ENCODE data around the gene BLOC1S6.
A peak's percentile ranks its signal among the peaks of the same experiment; 100 is the strongest.

BLOC1S6 gene

DNA sequence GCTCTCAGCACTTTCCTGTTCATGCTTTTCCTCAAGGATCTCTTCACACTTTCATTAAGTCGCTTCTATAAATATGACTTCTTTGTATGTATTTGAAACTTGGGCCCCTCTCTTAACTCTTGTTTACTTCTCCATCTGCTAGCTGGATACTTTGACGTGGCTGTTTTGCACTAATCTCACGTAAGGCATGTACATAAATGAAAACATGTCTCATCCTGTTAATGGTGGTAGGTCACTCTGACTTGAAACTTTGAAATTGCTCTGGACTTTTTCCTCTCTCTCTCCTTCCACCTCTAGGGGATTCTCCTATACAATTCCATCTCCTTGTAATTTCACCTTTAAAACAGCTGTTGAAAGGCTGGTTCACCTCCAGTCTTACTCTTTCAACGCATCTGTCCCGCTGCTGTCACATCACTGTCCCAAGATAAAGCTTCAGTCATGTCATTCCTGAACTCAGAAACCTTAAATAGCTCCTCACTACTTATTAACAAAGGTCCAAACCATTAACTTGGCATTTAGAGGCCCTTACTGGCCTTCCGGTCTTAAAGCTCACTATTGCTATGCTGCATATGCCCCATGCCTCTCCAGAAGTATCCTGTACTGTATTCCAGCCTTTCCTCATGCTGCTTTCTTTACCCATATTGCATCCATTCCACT lies 1.2 kb downstream of the BLOC1S6 start:
- ATAC-seq = no peak

DNA sequence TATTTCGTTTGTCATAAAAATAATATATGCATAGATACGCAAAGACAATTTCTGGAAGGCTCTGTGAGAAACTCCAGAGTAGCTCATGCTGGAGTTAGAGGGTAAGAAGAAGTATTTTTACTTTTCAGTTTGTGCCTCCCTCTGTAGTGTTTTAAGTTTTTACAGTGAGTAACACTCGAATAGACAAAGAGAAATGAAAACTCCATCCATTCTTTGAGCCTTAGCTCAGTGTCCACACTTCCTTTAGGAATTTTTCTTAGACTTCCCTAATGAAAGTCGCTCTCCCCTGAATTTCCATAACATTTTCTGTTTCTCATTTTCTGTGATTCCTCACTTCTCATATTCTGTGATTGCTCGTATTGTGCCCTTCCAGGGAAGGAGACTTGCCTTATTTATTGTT lies 2.1 kb downstream of the BLOC1S6 start:
- ATAC-seq = no peak

DNA sequence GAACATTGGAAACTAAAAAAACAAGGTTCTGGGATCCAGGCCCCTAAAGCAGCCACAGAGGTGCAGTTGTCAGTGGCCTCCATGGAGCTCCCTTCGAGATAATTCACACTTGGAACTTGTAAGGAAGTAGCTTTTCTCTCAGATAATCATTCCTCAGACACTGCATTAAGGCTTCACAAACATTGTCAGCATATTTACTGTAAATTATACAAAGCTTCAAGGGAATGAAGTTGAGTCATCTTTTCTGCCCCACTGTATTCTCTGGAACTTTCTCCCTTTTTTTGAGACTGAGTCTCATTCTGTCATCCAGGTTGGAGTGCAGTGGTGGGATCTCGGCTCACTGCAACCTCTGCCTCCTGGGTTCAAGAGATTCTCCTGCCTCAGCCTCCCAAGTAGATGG lies 7.1 kb downstream of the BLOC1S6 start:
- ATAC-seq = no peak

DNA sequence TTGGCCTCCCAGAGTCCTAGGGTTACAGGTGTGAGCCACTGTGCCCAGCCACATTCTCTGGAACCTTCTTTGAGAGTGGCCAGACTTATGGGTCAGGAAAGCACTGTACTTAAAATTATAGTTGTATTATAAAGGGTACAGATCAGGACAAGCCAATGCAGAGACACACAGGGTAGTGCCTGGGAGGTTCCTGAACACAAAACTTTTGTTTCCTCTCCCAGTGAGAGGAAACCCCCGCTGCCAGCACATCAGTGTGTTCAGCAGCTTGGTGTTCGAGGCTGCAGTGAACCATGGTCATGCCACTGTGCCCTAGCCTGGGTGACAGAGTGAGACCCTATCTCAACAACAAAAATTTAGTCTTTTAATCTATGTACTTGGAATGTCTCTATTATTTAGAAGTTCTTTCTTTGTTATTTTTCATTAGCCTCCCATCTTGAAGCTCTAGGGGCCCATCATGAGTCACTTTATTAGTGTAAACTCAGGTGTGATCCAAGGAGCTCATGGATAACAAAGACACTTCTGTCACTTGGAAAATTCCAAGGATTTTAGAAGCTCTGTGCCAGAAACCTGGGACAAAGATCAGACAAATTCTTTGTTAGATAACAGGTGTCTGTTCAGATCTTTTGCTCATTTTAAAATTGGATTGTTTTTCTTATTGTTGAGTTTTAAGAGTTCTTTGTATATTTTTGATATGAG lies 7.8 kb downstream of the BLOC1S6 start:
- ATAC-seq = no peak

DNA sequence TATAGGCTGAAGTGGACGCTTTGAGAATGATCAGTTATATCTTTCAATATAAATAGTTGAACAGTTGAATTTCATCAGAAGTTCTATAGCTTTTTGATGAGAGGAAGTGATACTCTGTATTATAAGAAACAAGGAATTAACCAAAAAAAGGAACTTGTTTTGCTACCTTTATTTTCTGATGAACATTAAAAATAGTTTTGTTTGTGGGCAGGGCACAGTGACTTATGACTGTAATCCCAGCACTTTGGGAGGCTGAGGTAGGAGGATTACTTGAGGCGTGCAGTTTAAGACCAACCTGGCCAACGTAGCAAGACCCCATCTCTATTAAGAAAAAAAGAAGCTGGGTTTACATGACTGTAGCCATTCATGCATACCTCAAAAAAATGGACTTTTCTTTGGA lies 16.7 kb downstream of the BLOC1S6 start:
- no peak for ATAC-seq

DNA sequence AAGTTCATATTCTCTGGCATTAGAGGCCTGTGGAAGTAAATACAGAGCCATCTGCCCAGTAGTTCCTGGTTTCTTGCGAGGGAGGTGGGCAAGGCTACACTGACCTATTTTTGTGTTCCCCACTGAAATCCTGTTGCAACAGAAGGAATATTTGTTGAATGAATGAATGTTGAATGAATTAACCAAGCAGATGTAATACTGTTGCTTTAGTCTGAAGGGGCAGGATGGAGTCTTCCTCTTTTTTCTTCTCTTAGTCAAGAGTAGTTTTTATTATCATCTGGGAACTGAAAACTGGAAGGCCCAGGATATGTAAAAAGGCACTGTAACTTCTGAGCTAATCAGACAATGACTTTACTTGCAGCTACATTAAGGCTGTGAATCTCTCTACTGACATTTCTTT lies 17.1 kb downstream of the BLOC1S6 start:
- ATAC-seq = no peak

DNA sequence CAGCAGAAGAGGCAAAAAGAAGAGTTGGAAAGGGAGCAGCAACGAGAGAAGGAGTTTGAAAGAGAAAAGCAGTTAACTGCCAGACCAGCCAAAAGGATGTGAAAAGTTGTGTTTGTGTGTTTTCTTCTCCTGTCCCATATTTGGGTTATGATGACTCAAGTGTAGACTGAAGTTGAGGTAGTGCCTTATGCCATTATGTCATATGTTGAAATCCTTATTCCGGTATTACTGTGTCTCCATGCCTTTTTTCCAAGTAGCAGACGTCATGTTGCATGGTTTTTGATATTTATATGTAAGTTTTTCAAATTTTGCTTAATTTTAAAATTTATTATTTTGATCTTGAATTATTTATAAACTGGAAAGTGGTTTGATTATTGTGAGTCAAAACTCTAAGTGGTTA lies 19.2 kb downstream of the BLOC1S6 start:
- no peak for ATAC-seq

DNA sequence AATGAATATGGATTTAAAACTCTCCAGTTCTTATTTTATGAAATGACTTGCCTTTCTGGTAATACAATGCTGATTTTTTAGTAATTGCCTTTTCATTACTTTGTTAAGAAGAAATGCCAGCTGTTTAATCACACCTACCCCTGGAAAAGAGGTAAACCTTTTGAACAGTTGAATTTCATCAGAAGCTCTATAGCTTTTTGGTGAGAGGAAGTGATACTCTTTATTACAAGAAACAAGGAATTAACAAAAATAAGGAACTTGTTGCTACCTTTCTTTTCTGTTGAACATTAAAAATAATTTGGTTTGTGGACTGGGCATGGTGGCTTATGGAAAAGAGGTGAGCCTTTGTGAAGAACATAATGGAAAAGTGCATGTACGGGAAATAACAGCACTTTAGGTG lies 19.7 kb downstream of the BLOC1S6 start:
- ATAC-seq = no peak

DNA sequence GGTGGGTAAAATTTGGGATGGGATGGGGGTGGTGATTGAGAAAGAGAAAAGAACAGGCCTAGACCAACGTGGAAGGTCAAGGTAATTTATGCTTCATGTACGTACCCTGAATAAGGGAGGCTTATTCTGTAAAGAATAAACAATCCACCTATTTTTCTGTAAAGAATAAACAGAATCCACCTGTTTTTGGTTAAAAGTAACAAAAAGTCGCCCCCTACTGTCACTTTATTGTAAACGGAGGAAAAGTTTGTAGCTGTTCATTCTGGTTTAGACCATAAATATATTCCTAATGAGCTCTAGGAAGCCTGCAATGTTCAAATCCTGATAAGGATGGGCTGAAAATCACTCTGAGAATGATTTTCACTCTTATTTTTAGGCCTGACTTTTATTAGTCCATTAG lies 24.1 kb downstream of the BLOC1S6 start:
- no peak for ATAC-seq

DNA sequence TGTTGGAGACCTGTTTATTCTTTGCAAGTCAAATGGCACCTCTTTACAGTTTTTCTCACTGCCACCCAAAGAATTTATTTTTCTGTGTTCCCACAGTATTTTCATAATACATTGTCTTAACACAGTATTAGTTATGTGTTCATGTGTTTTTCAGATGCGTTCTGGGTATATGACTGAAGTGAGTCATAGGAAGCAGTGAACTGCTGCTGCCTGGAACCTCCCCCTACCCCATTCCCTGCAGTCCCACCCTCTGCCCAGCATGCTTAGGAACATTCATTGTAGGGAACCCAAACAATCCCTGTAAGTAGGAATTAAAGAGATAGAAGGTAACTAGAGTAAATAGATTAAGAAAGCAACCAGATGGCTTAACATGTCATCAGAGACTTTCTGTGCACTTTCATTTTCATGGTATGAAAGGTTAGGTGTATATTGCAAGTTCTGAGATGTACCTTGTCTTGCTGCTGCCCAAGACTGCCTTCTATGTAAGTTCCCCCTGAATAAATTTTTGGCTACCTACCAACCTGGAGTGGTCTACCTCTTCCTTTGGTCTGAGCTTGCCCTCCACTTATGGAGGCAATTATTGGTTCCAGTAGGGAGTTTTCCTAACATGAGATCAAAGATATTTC lies 25.7 kb downstream of the BLOC1S6 start:
- ATAC-seq = no peak

DNA sequence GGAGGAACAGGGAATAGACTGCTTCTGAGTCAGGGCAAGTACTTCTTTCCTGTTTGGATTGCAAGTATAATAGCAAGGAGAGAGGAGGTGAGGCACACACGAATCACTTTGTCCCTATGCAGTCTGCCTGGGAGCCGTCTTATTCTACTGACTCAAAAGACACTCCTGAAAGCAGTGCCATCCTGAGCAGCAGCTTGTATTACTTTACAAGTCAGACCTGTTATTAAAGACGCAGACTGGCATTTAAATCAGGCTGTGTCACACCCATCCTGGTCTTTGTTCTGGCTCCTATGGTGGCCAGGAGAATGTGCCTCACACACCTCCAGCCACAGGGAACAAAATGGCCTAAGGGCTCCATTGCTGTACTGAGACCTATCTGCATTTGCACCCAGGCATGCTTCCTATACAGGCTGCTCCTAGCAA lies 29.7 kb downstream of the BLOC1S6 start:
- no peak for ATAC-seq

DNA sequence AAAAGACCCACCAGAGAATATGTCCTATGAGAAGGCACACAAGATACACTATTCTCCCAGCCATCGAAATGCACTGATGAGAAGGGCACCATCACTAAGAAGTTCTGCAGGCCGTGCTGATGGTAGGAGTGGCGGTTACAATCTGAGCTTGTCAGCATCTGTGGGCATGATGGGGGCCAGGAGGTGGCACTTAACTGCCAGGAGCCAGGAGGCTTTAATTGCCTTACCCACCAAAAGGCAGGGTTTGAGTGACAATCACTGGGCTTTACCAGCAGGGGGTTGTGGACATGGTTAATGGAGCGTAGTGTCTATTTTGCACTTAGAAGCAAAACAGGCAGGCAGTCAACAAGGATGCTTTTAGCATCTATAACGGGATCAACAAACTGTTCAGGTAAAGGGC lies 31.6 kb downstream of the BLOC1S6 start:
- ATAC-seq = no peak

DNA sequence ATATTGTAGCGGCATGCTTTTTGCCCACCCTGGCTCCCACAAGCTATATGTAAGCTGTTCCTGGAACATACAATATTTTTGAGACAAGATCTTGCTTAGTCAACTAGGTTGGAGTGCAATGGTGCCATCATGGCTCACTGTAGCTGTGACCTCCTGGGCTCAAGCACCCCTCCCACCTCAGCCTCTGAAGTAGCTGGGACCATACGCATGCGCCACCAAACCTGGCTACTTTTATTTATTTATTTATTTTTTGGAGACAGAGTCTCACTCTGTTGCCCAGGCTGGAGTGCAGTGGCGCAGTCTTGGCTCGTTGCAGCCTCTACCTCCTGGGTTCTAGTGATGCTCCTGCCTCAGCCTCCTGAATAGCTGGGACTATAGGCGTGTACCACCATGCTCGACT lies 41.0 kb downstream of the BLOC1S6 start:
- ATAC-seq = no peak

DNA sequence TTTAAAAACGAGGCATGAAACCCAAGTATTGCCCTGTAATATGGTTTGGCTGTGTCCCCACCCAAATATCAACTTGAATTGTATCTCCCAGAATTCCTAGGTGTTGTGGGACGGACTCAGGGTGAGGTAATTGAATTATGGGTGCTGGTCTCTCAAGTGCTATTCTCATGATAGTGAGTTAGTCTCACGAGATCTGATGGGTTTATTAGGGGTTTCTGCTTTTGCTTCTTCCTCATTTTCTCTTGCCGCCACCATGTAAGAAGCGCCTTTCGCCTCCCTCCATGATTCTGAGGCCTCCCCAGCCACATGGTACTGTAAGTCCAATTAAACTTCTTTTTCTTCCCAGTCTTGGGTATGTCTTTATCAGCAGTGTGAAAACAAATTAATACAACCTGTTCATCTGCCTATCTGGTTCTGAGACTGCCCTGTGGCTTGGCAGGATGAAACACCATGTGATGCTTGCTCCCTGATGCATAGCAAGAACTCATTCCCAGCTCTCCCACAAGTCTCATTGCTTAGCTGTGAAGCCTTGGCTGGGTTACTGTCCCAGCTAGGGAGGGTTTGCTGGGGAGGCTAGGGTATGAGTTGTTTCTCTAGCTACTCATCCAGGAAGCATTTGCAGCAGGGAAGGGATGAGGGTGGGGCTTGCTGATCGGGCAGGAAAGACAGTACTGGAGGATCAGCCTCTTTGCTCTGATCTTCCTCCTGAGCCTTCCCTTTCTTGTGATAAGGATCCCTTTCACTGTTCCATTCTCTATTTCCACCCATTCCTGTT lies 43.9 kb downstream of the BLOC1S6 start:
- no peak for ATAC-seq

DNA sequence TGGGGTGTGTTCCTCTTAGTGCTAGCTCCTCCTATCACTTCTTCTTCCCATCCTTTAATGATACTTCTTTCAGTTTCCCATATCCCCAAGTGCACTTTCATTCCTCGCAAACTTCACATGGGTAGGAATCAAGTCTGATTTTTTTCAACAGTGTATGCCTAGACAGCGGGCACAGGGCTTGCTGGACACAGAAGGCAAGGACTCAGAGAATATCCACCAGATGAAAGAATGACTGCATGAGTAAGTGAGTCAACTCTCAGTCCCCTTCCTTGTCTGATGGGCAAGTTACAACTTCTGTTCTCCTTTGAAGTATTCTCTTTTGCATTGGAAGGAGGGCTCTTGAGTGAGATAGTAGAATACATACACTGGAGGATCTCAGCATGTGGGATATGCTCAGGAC lies 44.6 kb downstream of the BLOC1S6 start:
- no peak for ATAC-seq

DNA sequence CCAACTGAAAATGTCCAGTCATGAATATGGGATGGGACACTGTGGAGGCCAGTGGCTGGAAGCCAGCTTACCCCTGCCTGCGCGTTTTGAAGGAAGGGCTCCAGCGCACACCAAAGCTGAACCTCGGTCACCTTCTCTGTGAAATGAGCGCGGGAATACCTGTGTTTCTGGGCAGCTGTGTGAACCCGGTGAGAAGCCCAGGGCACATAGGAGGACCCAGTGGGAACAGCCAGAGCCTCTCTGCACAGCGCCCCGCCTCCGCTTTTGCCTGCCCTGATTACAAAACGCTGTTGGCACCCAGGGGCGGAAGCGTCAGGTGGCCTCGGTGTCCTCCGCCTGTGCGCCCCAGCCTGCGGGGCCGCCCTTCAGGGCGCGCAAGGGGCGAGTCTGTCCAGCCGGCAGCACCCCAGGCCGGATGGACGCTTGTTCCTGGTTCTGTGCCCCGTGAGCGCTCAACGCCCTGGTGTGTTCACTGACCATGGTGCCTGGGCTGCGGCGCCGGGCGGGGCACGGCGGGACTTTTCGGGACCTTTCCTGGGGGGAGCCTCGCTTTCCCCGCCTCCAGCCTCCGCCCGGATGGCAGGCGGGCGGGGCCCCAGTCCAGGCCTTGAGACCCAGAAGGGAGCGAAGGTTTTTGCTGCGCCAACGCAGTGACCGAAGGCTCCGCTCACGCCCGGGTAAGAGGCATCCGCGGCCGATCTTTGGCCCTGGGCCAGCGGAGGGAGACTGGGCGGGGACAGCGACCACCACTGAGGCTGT lies 47.4 kb downstream of the BLOC1S6 start, which contains the start of gene SQOR:
TSS of gene SQOR (plus strand) at position 598 of the 759 bp plus-strand sequence. CDS start 23,895 bp downstream, outside the sequence.
- peak; percentile 57 to 61 for ATAC-seq

DNA sequence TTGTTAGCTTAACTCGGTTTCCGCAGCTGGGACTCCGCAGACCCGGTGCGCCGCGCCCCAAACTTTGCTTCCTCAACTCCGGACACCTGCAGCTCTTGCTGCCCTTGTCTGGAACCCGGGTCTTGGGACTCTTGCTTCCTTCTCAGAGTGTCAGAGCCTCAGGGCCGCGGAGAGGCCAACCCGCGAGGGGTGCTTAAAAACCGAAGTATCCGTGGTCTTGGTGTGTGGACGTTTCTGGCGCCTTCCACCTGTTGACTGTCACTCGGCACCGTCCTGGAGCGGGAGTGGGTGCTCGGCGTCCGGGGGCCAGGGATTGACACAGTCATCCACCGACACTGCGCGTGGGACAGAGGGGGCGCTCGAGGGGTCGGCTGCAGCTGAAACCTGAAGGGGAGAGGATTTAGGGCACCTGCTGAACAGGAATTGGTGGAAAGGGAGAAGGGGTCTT lies 48.0 kb downstream of the BLOC1S6 start:
- peak; percentile 51 to 57 for ATAC-seq

DNA sequence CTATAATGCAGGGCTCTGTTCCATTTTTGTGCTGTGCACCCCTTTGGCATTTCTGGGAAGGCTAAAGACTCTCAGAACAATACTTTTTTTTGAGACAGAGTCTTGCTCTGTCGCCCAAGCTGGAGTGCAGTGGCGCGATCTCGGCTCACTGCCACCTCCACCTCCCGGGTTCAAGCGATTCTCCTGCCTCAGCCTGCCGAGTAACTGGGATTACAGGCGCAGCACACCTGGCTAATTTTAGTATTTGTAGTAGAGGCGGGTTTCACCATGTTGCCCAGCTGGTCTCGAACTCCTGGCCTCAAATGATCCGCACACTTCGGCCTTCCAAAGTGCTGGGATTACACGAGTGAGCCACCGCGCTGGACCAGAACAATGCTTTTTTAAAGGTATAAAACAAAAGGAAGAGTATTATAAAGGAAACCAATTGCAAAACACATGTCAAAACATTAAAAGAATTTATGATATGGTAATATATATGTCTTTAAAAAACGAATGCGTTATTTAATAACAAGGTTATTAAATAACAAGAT lies 48.6 kb downstream of the BLOC1S6 start:
- no peak for ATAC-seq

DNA sequence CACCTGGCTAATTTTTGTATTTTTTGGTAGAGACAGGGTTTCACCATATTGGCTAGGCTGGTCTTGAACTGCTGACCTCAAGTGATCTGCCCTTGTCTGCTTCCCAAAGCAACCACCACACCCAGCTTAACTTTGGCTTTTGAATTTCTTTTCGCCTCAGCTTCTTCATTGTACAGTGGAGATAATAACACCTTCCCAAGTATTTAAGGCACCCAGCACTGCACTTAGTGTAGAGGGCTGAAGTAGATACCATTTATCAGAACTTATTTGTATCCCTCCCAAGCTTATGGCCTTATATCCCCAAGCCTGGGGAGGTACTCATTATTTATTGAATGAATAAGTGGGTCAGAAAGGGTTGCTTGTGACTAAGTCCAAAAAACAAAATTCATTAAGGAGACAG lies 50.0 kb downstream of the BLOC1S6 start:
- peak; percentile 0 to 2 for ATAC-seq

DNA sequence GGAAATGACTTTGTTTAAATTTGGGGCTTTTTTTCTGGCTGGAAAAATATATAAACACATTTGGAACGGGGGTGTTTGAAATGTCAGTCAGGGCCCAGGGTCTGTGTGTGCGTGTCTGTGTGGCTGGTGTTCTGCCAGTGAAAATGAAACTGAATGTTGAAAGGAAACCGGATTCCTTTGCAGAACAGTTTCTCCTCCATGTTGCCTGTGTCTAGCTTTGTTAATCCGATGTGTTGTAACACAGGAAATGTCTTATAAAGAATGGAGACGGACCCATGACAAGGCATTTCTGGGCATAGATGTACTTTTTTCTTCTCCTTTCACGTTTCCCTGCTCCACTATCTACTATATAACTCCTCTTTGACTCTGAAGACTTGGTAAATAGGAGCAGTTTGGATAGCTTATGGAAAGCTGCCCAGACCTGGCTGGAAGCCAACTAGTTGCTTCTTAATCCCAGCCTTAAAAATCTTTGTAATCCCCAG lies 50.4 kb downstream of the BLOC1S6 start:
- peak; percentile 78 for ATAC-seq

DNA sequence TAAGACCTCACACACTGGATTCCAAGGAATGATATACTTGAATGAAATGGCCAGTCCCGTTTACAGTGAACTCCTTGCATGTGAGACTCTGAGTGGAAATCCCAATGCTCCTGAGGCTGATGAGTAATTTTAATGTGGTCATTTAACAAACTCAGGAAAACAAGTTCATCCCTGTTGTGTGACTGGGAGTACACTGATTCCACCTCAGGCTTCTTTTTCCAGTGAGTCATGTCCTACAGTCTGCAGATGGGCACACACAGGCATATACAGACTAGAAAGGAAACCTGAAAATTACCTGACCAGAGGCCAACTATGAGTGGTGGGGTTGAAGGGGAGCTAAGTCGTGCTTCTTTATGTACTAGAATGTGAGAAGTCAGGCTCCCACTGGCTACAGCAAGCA lies 53.4 kb downstream of the BLOC1S6 start:
- ATAC-seq = no peak

DNA sequence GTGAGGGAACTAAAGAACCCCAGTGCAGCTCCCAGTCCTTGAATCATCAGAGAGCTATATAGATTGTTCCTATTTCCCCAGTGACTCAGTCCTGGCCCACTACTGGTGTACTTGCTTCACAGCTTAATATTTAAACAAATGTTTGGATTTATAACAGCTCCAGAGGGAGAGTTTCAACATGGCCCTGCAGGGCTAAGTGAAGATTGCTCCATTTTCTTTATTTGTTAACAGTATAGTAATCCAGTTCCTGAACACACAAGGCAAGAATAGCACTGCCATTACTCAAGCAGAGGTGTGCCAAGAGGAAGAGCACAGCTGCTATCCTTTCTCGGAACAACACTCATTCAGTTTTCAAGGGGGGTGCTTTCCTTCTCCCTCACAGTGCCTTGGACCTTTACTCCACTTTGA lies 54.2 kb downstream of the BLOC1S6 start:
- ATAC-seq = no peak

Measured in activated CD4-positive, CD25-positive, alpha-beta regulatory T cell treated with anti-CD3 and anti-CD28 coated beads, Interleukin-2, amount 50 U/mL, for 24 hours (primary cell).